A673 (cell line): ENCODE measurements around the gene CRYGC.

ENCODE experiments used
- EZH2 ChIP-seq: fragments of 200-600 bp; sonication (generic); IDR thresholded peaks from 2 replicates; pipeline ENCODE4 v1.6.1; 2017; ENCODE audit warnings: borderline replicate concordance, low read depth, mild to moderate bottlenecking, mixed read lengths, antibody characterized with exemption, low read length; ENCODE audit not compliant: poor library complexity, severe bottlenecking
- TF ChIP-seq, protein P1 (sequence below): fragments of 300-800, 200-600 bp; sonication (generic); conservative IDR thresholded peaks from 2 replicates; pipeline ENCODE4 v1.5.1; 2017; ENCODE audit warnings: low read depth, mild to moderate bottlenecking, antibody characterized with exemption, low read length, moderate library complexity, mixed read lengths

GRCh38 chr2:208083807-208084206, 45.8 kb downstream of the CRYGC start:
- no peak for TF ChIP-seq EZH2
- TF ChIP-seq, protein P1, sequence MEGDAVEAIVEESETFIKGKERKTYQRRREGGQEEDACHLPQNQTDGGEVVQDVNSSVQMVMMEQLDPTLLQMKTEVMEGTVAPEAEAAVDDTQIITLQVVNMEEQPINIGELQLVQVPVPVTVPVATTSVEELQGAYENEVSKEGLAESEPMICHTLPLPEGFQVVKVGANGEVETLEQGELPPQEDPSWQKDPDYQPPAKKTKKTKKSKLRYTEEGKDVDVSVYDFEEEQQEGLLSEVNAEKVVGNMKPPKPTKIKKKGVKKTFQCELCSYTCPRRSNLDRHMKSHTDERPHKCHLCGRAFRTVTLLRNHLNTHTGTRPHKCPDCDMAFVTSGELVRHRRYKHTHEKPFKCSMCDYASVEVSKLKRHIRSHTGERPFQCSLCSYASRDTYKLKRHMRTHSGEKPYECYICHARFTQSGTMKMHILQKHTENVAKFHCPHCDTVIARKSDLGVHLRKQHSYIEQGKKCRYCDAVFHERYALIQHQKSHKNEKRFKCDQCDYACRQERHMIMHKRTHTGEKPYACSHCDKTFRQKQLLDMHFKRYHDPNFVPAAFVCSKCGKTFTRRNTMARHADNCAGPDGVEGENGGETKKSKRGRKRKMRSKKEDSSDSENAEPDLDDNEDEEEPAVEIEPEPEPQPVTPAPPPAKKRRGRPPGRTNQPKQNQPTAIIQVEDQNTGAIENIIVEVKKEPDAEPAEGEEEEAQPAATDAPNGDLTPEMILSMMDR, result no peak
